ENCODE measurements around the gene THAP2.

Gene THAP2

GRCh38 chr12:71663561-71664410 is at the start of gene THAP2, which contains the start of gene ZFC3H1:
THAP2 (plus strand) TSS chr12:71664301; CDS start chr12:71664510, 209 bp downstream.
ZFC3H1 (minus strand) TSS chr12:71663848; CDS start chr12:71663610, 238 bp downstream.
- peak; percentile 98 for DNase-seq (ENCODE audit: low spot score)

GRCh38 chr12:71621938-71622337 is 42.2 kb upstream of the THAP2 start:
- no peak for DNase-seq (ENCODE audit: low spot score)

- no peak for DNase-seq (ENCODE audit: low spot score)
Observed at GRCh38 chr12:71625476-71625875, 38.6 kb upstream of the THAP2 start.

GRCh38 chr12:71626098-71626497 is 38.0 kb upstream of the THAP2 start:
- DNase-seq (ENCODE audit: low spot score), result no peak

- DNase-seq (ENCODE audit: low spot score), result peak; percentile 11
Observed at GRCh38 chr12:71626768-71627167, 37.3 kb upstream of the THAP2 start.

DNA sequence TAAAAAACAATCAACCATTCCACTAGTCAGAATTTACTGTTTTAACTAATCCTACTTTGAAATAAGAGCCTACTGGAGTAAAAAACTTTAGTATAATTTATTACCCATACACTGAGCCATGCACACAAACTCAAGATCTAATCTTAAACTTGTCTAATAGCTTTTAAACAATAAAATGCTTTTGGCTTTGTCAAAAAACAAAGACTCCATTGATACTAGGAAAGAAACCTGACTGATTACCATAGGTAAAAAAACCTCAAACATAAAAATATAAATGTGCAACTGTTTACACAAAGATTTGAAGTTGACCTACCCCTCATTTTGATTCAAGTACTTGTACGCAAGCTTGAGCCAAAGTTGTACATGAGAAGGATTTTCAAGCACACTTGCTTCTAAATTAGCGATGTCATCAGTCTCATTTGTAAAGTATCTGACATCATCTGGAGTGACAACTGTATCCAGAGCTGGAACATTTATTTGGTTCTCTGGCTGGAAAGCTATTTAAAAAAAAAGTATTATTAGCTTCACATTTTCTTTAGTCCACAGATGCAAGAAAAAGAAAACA is 36.6 kb upstream of the THAP2 start:
- DNase-seq (ENCODE audit: low spot score), result no peak

DNA sequence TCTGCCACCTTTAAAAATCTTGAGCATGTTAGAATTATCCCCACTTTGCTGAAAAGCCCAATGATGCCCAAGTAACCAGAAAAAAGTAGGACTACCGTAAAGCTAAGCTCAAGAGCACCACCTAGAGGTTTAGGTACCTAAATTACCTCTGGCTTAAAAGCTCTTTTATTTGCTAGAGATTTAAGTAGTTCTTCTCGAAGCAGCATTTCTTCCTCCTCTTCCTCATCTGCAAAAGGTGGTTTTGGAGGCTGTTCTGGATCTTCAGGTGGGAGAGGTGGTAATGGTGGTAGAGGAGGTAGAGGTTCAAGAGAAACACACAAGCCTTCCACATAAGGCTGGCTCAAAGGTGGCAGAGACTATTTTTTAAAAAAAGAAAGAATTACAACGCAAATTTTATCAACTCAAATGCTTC is 27.4 kb upstream of the THAP2 start:
- DNase-seq (ENCODE audit: low spot score), result peak; percentile 60

- DNase-seq (ENCODE audit: low spot score), result no peak
Observed at GRCh38 chr12:71638499-71638898, 25.6 kb upstream of the THAP2 start.

DNA sequence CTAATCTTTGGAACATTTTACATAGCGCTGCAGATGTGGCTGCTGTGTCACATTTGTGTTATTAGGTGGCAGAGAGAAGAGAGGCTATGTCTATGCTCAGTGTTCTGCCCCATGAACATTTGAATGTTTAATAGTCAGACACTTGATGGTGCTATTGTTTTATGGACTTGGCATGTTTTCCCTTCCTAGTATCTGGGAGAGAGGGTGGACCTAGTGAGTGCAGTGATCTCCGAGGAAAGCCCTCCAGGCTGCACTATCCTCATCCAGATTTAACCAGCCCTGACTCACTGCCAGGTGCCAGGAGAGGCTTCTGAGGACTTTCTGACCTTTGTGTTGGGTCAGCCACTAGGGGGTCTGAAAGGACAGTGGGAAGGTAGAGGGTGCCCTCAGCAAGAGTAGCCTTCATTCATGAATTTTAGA is 24.8 kb upstream of the THAP2 start:
- no peak for DNase-seq (ENCODE audit: low spot score)

- DNase-seq (ENCODE audit: low spot score), result no peak
Observed at GRCh38 chr12:71640316-71640715, 23.8 kb upstream of the THAP2 start.

DNA sequence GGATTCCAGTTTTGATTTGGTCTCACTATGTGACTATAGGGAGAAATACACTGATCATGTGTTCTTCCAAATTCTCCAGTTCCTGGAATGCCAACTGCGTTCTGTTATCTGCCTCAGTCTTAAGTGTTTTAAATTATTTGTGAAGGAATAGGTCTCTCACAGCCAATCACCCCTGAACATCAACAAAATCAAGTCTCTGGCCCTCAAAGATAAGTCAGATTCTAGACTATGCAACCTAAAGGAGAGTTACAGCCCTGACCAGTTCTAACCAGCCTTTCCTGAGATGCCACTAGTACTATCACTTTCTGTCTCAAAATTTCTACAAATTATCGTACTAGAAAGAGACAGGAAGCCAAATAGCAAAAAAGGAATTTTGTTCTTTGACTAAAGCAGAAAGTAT is 22.7 kb upstream of the THAP2 start:
- DNase-seq (ENCODE audit: low spot score), result no peak

DNA sequence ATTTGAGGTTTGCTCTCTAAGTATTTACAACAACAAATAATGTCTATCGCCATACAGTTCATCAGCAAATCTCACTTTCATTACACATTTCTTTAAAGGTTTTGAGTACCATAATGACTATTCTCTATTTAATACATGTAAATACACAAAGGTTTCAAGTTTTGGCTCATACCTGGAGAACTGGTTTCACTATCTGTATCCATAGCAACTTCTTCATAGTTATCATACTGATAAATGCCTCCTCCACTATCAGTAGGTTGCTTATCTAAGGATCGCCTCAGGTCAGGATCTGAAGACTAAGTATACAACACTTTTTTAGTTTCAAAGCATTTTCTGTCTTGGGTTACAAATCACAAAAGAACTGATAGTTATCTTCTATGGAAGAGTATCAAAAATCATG is 21.8 kb upstream of the THAP2 start:
- no peak for DNase-seq (ENCODE audit: low spot score)

DNA sequence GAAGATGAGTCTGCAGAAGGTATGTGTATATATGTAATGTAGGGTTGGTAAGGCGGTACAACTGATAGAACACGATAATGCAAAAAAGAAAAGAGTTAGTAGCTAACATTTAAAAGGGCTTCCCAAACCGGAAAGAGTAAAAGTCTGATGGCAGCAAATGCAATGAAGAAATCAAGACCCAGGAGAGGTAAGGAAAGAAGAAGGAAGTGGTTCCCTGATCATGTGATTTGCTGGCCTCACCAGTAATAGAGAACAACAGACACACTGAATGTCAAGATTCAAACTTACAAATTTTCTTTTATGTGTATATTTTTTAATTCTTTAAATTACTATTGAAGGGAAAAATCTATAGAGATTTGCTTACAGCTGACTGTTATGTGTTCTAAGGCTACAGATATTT is 18.8 kb upstream of the THAP2 start:
- no peak for DNase-seq (ENCODE audit: low spot score)

GRCh38 chr12:71646512-71646911 is 17.6 kb upstream of the THAP2 start:
- no peak for DNase-seq (ENCODE audit: low spot score)

- DNase-seq (ENCODE audit: low spot score), result no peak
Observed at GRCh38 chr12:71648537-71648936, 15.6 kb upstream of the THAP2 start.

- DNase-seq (ENCODE audit: low spot score), result no peak
Observed at GRCh38 chr12:71649401-71649800, 14.7 kb upstream of the THAP2 start.

DNA sequence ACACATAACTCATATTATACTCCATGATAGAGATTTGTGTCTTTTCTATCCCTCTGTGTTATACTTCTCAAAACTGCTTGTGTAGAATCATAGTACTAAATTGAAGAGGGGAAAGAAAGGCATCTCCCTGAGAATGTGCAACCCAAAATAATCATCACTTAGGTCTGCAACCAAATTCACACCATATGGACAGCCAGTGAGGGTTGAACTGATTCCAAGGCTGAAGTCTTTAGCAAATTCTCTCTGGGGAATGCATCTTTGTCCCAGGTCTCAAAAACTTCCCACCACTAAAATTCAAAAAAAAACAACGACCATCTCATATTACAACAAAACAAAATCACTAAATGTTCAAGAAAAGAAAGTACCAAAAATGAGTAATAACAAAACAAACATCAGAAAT is 11.4 kb upstream of the THAP2 start:
- no peak for DNase-seq (ENCODE audit: low spot score)

- DNase-seq (ENCODE audit: low spot score), result no peak
Observed at GRCh38 chr12:71653137-71653536, 11.0 kb upstream of the THAP2 start.

DNA sequence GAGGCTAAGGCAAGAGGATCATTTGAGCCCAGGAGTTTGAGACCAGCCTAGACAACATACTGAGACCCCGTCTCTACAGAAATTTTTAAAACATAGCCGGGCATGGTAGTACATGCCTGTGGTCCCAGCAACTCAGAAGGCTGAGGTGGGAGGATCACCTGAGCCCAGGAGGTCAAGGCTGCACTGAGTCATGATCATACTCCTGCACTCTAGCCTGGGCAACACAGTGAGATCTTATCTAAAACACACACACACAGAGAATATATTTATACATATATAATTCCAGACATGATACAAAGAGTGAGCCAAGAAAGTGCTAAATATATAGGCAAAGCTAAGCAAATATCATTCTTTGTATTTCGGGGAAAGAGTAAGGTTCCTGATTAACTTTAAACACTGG is 9.9 kb upstream of the THAP2 start:
- DNase-seq (ENCODE audit: low spot score), result no peak

- no peak for DNase-seq (ENCODE audit: low spot score)
Observed at GRCh38 chr12:71655495-71655894, 8.6 kb upstream of the THAP2 start.

DNA sequence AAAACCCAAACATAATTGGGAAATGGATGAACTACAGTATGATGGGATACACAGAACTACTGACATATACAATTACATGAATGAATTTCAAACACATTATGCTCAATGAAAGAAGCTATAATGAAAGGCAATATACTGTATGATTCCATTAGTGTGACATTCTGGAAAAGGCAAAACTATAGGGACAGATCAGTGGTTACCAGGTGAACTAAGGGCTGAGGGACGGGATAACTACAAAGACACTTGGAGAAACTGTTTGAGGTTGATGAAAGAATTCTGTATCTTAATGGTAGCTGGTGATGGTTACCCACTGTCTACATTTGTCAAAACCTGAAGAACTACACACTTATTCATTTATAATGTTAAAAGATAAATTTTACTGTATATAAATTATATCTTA is 8.2 kb upstream of the THAP2 start:
- DNase-seq (ENCODE audit: low spot score), result no peak

DNA sequence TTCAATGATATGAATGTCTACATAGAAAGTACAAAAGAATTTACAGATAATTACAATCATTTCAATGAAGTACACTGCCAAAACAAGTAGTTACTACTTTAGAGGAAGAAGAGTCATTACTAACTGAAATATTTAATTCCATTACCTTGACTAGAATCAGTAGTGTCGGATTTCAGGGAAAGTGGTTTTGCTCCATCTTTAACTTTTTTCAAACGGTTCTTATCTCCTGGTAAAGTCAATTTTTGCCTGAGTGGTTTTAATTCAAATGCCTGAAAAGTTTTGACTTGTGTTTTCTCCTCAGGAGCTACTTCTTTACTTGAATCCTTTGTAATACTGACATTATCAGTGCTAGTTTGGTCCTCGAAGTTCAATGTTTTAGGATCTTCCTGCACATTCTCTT is 7.4 kb upstream of the THAP2 start:
- DNase-seq (ENCODE audit: low spot score), result no peak

DNA sequence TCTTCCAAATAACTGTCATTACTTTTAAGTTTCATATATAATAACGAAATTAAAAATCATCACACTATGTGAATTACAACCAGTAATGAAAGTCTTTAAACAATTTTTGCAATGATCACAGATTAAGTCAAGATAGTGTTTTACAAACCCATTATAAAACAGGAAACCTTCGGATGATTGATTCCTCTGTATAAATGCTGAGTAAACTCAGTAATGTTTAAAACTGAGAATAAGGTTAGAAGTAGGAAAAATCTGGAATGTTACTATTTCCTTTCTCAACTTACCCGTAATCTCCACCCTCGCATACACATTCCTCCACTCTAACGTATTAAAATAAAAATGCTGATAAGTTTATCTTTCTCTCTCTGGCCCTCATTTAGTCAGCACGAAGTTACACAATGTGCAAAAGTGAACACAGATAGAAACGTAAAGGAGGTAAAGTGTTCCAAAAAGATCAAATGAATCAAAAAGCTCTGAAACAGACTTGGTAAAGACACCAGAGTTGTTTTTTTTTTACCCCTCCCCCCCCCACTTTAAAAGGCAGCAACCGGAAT is 2.0 kb upstream of the THAP2 start:
- no peak for DNase-seq (ENCODE audit: low spot score)

Data from kidney capillary endothelial cell (primary cell).